ENCODE data around the gene BICRA. TPM values are rescaled to one million over a fixed set of nuclear protein-coding genes. Genes with fewer than 3 reads are reported as not detected.

BICRA gene
- total RNA-seq, 1 donor from 2014 or later = 10.8 TPM

DNA sequence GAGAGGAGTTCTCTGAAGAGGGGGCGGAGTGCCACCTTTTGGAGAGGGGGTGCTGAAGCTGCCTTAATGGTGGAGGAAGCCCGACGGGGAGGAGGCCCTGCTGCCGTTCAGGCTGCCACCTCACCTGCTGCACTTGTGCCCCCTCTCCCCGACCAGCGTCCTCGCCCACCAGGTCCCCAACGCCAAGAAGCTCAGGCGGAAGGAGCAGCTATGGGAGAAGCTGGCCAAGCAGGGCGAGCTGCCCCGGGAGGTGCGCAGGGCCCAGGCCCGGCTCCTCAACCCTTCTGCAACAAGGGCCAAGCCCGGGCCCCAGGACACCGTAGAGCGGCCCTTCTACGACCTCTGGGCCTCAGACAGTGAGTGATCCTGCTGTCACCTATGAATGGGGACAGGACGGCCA lies 141.8 kb downstream of the BICRA start:
- DNase-seq = no peak

DNA sequence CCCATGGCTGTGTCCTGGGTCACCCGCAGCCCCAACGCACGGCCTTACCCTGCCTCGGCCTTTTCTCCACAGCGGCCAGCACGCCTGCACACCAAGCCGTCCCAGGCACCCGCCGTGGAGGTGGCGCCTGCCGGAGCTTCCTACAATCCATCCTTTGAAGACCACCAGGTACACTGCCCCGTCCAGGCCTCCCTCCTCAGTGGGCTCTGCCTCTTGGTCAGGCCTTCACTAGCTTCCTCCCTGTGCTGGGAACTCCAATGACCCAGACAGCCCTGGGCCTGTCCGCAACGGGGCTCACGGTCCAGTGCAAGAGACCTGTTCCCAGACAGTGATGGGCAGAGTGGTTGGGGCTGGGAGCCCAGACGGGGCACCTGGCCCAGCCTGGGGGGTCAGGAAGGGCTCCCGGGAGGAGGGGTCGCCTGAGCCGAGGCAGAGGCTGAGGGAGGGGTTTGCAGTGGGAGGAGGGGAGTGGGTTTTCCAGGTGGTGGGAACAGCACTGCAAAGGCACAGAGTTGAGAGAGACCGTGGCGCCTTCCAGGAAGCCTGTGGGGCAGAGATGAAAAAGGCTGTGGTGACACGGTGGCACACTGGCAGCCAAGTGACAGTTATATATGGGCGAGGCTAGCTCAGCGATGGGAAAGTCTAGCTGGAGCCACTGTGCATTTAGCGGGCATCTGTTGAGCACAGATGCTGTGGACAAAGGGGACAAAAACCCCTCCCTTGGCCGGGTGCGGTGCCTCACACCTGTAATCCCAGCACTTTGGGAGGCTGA lies 143.7 kb downstream of the BICRA start:
- DNase-seq = no peak

Small RNA genes within 50 kb of the gene (small RNA-seq; reads per million reads assigned to genes)
- gene RN7SL322P (ENCODE audit: low replicate concordance) = not detected

Other genes starting within 250 kb of the BICRA start
- 9.9 TPM for gene MEIS3, start 189.6 kb upstream of the BICRA start, total RNA-seq
- not detected for gene SLC8A2, start 137.2 kb upstream of the BICRA start, total RNA-seq
- gene KPTN, start 124.9 kb upstream of the BICRA start, total RNA-seq = 3.8 TPM
- gene NAPA, start 94.1 kb upstream of the BICRA start, total RNA-seq = 49.4 TPM
- 0.10 TPM for gene ZNF541, start 36.0 kb upstream of the BICRA start, total RNA-seq
- gene EHD2, start 104.3 kb downstream of the BICRA start, total RNA-seq = 79.6 TPM
- 143 TPM for gene NOP53, start 136.4 kb downstream of the BICRA start, total RNA-seq
- 551 TPM for gene SELENOW, start 169.6 kb downstream of the BICRA start, total RNA-seq
- gene TPRX1, start 195.4 kb downstream of the BICRA start, total RNA-seq = not detected
- gene CRX, start 212.8 kb downstream of the BICRA start, total RNA-seq = not detected